Hindlimb muscle (tissue), 1 donor: Measurements from ENCODE around the gene MAGEH1. TPM values are rescaled to one million over a fixed set of nuclear protein-coding genes. Genes with fewer than 3 reads are reported as not detected.

Experiments used
- DNase-seq: peaks from one replicate; pipeline ENCODE4 v3.0.0-alpha.2; 2013
- polyA plus RNA-seq: library from polyadenylated mRNA; unstranded; fragments of 120-200 nt; gene quantifications from one replicate; pipeline ENCODE4 v1.2.1, GENCODE V29; 2013; ENCODE audit not compliant: insufficient read length

MAGEH1 gene
- polyA plus RNA-seq, 1 donor: 35.8 TPM

DNA sequence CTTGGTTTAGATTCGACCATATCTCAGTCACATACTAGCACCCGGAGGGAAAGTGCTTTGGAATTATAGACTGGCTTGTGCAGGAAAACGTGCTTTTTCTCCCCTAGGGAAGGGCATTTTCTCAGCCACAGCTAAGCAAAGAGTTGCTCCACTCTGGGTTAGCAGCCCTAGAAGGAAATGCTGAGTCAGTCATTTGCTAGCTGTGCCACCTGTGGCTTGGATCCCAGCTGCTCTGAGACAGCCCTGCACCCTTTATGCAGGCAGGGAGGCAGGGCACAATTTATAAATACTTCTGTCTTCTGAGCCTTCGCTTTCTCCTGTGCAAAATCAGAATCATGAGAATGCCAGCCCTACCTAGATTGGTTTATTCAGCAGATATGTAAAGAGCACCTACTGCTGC, 39.0 kb downstream of the MAGEH1 start:
- no peak for DNase-seq

Other genes starting within 250 kb of the MAGEH1 start
- not detected for gene PAGE5, start 231.8 kb upstream of the MAGEH1 start, polyA plus RNA-seq
- gene PAGE3, start 187.2 kb upstream of the MAGEH1 start, polyA plus RNA-seq: not detected
- gene USP51, start 37.7 kb downstream of the MAGEH1 start, polyA plus RNA-seq: 3.5 TPM
- gene FOXR2, start 171.3 kb downstream of the MAGEH1 start, polyA plus RNA-seq: not detected